ENCODE measurements around the gene IFFO2.
"Not testable (repeated sequence)": the region's sequence is repeated elsewhere in the genome, so short reads cannot be mapped to it uniquely, and the experiment has no call there.

- not testable (repeated sequence) for TF ChIP-seq GTF3A (CRISPR knock-in tag; conservative IDR thresholded peaks at IDR 0.05); CTCF (CRISPR knock-in tag; IDR thresholded peaks at IDR 0.05); ZNF883 (CRISPR knock-in tag; IDR thresholded peaks at IDR 0.05; ENCODE audit: not compliant biosample characterization); KDM1A (CRISPR knock-in tag; IDR thresholded peaks at IDR 0.05); SNAPC2 (CRISPR knock-in tag; IDR thresholded peaks at IDR 0.05); SMC3 (IDR thresholded peaks at IDR 0.05; ENCODE audit: low read length)
- TF ChIP-seq, protein P1, sequence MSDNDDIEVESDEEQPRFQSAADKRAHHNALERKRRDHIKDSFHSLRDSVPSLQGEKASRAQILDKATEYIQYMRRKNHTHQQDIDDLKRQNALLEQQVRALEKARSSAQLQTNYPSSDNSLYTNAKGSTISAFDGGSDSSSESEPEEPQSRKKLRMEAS (IDR thresholded peaks at IDR 0.05), result not testable (repeated sequence)
Measured at GRCh38 chr1:18891858-18892257, 64.6 kb downstream of the IFFO2 start.
